NCI-H2107 treated with DMSO at 0.1 percent for 48 hours (cell line): ENCODE measurements around the gene CADPS2.

Experiments used
- DNase-seq: peaks from one replicate; lab custom pipeline; 2025; ENCODE audit not compliant: unreplicated experiment; lab: John Stamatoyannopoulos, UW

Gene CADPS2

DNA sequence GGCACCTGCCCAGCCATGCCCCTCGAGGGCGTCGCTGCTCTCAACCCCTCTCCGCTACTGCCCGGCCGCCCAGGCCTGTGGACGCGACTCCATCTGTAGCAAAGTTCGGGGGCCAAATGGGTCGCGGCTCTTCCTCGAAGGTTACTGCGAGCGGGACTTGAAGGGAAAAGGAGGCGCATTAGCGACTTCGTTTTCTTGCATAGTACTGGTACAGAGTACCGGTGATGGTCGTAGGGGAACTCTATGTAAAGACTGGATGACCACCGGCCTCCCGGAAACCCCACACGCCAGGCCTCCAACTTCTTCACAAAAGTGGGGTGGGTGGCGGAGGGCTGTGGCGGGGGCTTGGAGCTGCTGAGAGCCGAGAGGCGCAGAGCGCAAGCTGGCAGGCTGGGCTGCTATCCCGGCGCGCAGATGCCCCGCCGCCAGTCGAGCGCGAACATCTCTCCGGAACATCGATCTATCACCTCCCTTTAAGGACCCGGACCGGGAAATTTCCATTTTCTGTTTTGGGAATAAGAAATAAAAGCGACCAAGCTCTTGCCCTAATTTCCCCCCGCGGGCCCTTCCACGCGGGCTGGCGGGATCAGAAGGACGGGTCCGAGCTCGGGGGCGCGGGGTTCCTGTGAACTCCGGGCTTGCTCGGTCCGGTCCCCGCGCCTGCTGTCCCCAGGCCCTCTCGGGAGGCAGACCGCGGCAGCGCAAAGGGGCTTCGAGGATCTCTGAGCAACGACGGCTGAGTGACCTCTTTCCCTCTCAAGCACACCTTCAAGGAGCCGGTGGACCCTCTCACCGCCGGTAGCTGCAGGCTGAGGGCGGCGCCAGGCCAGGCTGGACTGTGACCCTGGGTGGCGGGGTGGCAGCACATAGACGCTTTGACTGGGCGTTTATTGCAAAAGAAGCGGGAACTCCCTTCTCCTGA, 569.5 kb downstream of the CADPS2 start:
- no peak for DNase-seq

DNA sequence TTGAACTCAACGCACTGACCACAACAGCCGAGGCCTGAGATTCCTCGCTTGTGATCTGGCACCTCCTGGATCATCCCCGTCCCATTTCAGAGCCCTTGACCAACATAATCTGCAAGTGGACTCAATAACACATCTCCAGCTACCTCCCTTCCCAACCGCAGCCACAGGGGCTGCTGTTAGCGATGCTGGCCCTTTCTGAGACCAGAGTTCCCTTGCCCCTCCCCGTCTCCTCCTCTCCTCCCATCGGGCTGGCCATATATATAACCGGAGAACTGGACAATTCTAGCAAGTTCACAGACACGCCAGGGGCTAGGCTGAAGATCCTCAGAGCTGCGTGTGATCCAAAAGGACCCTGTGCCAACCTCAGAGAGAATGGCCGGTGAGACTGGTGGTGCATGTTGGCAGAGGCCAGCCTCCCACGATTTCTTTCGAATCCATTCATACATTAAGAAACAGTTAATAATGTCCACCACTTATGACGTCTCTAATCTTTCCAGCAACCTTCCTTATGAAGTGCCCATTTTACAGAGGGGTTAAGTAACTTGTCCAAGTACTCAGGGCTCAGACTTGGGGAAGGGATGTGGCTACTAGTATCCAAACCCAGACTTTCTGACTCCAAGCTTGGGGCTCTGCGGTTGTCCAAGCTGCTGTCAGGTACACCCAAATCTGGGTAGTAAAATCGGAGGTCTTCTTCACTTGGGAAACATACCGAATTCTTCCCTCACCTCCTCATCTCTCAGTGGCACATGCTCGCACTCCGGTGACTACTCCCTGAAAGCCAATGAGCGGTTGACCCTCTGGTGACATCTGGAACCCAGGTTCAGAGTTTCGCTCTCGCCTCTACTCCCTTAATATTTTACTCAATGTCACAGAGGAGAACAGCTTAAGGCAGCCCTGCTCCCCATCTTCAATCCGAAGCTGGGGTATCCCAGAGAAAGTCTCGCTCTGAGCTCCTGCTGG, 570.5 kb downstream of the CADPS2 start:
- DNase-seq = no peak

DNA sequence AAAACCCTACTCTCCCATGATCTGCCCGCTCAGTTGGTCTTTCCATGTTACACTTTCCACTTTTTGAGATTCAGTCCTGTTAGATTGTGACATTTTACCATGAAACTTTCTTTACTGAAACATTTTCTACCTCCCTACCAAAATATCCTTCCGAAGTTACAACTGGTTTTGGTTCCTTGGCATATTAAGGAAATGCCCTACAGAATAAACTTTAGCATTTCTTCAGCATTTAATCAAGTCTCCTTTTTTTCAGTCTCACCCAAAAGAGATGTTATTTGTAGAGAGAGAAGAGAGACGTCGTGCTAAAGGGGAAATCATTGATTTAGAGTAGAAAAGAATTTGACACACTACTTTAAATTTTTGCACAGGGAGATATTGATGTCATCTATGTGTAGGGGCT, 572.0 kb downstream of the CADPS2 start:
- DNase-seq = no peak

DNA sequence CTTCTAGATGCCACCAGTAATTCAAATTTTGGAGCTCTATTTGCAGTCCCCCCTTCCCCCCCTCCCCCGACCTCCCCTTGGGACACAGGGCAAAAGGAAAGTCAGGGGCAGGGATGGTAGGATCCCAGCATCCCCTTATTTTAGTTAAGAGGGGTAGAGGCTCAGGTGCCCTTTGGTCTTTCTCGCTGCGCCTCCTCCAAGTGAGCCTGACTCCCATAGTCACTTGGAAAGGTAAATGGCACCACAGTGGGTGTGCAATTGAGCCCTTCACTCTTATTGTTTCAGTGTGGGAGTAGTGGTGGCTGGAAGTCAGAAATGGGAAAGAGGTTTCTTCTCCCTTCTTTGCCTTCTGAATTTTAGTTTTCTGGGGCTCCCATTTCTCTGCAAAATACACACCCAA, 573.5 kb downstream of the CADPS2 start:
- no peak for DNase-seq

DNA sequence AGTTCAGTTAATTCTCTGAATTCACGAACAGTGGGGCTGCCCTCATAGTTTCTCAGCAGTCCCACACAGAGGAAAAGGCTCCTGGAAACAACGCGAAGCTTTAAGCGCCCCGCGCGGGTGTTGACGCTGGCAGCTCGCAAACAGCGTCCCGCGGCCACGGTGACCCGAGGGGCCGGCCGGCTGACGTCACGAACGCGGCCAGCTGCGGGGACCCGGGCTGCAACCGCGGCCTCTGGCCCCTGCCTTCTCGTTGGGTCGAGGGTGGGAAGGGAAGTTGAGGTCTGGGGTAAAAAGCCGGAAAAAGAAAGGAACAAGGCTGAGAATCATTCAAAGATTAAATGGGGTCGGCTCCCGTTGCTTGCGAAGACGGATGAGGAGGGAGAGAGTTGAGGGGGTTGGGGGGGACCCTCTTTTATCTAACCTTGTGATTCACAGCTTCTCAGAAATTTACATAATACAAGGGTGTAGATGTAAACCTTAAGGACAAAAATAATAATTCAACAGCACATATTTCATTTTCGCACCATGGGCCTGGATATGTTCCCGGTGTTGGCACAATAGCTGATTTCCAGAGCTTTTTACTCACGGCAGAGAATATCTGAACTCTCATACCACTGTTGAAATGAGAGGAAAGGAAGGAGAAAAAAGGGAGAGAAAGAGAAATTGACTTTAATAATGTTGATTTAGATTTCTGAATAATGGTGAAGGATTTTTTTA, 574.4 kb downstream of the CADPS2 start:
- no peak for DNase-seq

DNA sequence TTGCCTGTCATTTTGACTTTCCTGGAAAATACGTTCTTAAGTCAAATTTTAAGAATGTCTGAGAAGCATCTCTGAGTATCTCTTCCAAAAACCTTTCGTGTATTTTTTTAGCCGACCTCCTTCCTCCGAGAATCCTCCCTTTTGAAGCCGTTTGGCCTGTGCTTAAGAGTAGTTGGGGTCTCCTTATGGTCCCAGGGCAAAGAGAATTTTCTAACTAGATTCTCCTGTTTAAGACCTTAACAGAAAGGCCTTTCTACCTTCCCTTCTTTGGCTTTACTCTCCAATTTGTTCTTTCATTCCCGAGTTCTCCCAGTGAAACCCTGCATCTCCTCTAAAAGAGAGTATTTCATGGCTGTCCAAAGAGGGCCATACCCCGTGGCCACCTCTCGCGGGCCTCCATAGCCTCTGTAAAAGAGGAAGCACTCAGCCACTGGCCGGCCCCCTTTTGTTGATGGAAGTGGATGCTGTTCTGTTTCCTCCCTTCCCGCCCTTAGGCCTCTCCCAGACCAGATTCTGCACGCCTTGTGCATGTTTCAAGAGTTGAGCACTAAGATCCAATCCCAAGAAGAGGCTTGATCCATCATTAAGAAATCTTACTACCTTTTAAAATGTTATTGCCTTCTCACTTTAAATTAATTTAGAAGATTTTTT, 575.1 kb downstream of the CADPS2 start:
- no peak for DNase-seq

DNA sequence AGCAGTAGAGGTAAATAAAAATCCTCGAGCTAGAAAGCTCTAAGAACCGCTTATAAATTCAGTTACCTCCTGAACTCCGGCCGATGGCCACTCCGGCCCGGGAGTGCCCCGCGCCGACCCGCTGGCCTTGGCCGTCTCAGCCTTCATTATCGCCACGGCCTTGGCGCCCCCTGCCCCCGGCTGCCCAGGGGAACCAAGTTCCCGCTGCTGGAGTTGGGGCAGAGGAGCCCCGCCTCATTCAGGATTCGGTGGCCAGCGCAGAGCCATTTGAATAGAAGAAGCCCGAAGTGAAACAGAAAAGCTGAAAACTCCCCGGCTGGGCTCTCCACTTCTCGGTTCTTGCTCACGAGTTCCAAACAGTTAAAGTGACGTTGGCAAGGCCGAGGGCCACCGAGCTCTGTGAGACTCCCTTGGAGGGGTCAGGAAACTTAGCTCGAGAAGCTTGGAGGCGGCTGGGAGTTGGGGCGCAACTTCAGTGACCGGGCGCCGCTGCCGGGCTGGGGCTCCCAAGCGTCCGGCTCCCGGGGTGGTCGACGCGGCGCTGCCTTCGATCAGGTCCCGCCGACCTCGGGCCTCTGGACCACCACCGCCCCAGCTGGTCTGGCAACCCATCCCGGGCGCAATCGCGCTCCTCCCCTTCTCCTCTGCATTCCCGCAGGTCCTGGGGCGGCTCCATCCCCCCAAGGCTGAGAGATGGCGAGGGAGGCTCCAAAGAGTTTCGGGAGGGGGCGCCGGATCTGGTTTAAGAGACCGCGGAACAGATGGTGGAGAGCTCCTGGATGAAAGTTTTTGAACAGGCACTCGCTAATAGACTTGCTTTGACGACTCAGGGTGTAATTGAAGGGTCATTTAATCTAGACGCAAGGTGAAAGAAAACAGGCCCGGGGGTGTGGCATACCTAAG, 575.9 kb downstream of the CADPS2 start:
- no peak for DNase-seq

DNA sequence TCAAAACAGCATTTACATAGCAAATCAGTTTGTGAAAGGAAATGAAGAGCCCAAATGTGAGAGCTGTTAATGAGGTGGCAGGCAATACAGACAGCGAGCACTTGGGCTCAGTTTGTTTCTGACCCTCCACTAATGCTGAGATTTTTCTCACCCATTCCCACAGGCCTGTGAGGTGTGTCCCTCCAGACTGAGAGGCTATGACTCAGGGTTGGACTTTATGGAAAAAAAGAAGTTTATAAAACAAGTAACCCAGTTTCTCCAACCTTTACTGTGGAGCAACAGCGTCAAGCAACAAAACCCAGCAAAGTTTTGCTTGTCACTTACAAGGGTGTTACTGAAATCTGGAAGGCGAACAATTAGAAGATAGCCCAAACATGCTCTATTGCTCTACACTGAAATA, 576.8 kb downstream of the CADPS2 start:
- no peak for DNase-seq

DNA sequence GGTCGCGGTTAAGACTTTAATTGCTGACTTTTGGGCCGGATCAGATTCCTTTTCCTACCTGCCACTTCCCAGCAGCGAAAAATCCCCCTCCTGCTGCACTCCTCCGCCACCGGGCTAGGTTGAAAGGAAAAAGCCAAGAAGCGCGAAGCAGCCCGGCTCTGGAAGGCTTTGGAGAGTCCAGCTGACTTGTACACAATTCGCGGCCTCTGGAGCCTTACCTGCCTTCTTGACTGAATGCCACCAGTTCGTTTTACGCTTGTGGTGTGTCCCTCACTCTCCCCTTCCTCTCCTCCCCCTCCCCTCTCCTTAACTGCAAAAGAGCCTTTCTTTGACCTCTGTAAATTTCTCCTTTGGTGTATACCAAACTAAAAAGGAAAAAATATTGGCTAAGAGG, 579.0 kb downstream of the CADPS2 start:
- DNase-seq = no peak

DNA sequence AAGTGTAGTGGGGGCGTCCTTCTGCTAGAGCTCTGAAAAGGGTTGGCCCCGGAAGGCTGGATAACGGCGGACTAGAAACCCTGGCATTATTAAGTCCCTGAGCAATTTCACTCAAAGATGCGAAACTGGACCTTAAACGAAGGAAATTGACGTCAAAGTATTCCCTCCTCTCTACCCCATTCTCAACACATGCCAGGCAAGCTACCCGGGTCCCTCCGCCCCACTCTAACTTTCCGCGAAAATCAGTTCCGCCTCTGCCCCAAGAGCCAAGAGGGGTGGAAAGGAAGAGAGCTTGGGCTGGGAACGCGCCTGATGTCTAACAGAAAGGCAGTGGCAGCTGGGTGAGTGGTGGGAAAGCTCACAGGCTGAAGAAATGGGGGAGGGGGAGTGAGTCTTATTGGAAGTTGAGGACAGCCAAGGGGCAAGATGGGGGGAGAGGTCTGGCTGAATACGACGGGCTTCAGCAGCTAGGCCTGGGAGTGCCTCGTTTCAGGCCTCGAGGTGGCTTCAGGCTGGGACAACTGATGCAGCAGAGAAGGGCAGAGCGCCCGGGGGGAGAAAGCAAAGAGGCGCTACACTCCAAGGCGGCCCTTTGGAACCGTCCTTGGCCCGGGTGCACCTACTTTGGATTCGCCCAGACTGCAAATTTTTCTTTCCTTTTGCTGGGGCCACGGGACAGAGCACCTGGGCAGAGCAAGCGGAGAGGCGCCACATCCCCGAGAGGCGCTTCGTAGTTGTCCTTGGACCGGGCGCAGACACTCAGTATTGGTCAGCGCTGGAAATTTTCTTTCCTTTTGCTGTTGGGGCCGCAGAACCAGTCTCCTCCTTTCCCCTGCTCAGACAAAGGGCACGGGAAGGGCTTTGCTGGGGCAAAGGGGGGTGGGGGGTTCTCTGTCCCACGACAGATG, 579.7 kb downstream of the CADPS2 start:
- no peak for DNase-seq

DNA sequence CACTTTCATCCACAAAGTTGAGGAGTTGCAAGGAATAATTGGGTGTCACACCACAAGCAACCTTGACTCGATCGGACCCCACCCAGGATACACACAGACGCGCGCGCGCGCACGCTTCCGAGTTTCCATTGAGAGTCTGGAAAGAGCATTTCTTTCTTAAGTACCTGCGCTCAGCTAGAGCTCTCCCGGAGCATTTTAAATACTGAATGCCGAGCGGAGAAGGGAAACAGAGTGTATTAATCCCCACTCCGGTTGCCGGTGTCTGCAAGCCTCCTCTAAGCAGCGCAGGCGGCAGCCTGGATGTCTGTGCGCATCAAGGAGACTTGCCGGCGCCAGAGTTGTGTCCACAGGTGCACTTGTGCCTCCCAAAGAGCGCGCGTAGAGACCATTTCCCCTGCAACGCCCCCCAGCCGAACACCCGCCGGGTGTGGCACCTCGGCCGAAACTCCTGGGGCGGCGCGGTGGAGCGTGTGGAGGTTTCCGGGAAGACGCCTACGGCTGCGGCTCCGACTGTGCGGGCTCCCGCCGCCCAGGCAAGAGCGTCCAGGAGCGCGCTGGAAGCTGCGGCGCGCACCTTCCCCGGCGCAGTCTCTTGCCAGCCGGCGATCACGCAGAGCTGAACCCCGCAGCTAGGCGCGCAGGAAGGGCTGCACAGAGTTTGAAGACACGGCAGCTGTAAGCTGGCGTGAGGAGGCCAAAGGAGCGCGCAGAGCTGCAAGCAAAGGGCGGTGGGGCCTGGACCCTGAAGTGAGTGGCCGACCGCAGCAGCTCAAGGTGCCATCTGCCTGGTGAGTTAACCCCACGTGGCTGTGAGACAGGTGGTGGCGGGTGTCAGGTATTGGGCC, 580.6 kb downstream of the CADPS2 start:
- peak; percentile 30 for DNase-seq

DNA sequence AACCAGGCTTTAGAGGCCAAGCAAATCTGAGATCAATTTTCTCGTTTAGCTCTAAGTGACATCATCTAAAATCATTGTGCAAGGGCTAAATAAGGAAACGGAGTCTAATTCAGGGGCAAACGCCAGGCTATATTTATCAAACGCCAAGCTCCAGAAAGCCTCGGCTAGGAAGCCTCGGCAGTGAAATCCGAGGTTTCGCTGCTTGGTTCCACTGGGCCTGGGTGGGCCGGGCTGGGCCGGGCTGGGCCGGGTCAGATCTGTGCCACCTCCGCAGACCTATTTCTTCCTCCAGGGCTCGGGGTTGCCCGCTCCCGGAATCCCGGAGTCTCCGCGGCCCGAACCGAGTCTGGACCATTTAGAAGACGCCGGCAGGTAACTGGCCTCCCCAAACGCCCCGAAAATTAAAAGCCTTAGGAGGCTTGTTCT, 581.3 kb downstream of the CADPS2 start:
- DNase-seq = peak; percentile 48

DNA sequence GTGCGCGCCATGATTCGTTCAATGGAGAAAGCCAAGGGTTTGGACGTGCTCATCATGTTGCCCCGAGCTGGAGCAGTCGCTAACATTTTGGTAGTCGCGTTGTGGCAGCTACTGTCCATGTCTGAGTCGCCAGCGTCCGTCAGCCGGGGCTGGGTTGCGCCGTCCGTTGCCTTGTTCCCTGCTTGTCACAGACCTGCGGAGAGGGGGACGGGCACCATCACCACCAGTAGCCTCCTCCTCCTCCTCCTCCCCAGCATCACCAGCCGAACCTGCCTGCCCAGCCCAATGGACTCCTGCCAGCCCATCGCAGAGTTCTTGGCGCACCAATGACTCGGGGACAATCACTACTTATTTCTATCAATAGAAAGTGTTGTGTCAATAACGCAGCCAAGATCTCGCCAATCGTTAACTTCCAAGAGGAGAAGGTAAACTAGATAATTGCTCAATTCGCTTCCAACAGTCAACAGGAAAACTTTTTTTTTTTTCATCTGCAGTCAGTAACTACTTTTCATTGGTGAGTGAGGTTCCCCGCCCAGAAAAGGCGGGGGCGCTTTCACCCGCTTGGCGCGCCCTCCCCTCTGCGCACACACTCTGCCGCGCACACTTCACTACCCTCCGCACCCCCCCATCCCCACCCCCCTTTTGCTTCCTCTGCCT, 581.8 kb downstream of the CADPS2 start, which contains the start of gene FEZF1:
TSS of gene FEZF1 (minus strand) at position 432 of the 657 bp plus-strand sequence. CDS start at position 119, 313 bp downstream.
- DNase-seq = no peak

DNA sequence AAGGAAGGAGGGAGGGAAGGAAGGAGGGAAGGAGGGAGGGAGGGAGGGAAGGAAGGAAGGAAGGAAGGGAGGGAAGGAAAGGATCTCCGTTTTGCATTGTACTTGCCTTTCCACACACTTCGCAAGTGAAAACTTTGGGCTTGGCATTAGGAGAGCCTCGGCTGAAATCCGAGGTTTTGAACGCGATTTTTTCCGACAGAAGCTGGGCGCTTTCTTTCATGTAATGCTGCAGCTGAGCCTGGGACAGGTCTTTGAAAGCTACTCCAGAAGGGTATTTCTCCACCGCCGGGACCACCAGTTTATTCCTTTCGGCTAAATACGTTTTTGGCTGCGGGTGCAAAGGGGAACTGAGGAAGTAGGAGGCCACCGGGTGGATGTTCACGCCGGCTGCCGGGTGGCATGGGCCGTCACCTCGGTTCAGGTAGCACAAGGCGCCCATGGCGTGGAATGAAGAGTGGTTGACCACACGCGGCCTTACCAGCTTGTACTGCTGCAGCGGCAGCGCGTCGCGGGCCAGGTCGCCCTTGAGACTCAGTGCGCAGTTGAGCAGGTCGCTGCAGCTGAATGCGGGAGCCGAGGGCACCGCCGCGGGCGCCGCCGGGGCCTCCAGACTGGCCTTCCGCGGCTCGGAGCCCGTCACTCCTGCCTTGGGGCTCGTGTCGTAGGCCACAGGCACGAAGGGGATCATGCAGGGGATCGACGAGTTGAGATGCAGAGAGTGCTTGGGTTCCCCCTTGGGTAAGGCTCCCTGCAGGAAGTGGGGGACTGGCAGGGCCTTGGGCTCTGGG, 582.5 kb downstream of the CADPS2 start:
- DNase-seq = no peak

DNA sequence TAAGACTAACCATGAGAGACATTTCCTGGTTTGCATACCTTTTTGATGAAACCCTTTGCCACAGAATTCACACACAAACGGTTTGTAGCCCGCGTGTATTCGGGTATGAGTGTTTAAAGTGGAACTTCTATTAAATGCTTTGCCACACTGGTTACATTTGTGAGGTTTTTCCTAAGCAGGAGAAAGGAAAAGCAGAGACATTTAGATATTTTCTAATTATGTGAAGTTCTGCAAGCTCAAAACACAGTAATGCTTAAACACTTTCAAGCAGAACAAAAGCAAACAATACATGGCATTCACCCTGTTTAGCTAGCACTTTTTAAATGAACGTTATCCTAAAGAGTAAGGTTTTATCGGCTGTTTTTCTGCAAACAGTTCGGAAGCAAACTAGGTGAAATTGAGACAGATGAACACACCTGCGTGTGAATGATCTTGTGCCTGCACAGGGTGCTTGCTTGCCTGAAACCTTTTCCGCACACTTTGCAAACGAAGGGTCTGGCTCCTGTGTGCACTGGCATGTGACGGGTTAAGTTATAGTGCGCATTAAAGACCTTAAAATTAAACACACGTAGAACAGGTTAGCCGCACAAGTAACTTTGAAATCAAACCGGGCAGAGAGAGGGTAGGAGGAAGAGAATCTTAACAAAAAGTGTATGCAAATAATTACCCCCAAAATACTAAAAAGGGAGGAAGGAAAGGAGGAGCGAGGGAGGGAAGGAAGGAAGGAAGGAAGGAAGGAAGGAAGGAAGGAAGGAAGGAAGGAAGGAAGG, 583.3 kb downstream of the CADPS2 start:
- DNase-seq = no peak
